NOMO-1 (cell line): ENCODE measurements around the gene EID2.

Source experiments
- DNase-seq, 2 experiments: peaks; one replicate each; lab custom pipeline; 2025; ENCODE audit not compliant: unreplicated experiment in 2 of 2; lab: John Stamatoyannopoulos, UW

Gene EID2

GRCh38 chr19:39539165-39539517, 820 bp downstream of the EID2 start:
- no peak for DNase-seq

GRCh38 chr19:39533791-39534190, 6.2 kb downstream of the EID2 start:
- DNase-seq = no peak

GRCh38 chr19:39533003-39533512, 6.9 kb downstream of the EID2 start:
- no peak for DNase-seq

GRCh38 chr19:39532233-39533002, 7.5 kb downstream of the EID2 start, which contains the start of gene EID2B:
Gene EID2B (minus strand): TSS chr19:39532852. CDS start chr19:39532802, 50 bp downstream.
- DNase-seq = peak; percentile 92 to 93

GRCh38 chr19:39531834-39532232, 8.1 kb downstream of the EID2 start:
- no peak for DNase-seq

GRCh38 chr19:39525205-39525604, 14.8 kb downstream of the EID2 start:
- DNase-seq = no peak

- DNase-seq = no peak
Observed at GRCh38 chr19:39524495-39524894, 15.5 kb downstream of the EID2 start.

GRCh38 chr19:39520541-39521484, 19.1 kb downstream of the EID2 start:
- DNase-seq = no peak

- no peak for DNase-seq
Observed at GRCh38 chr19:39518975-39519374, 21.0 kb downstream of the EID2 start.

- DNase-seq = no peak
Observed at GRCh38 chr19:39518458-39518857, 21.5 kb downstream of the EID2 start.

- DNase-seq = no peak
Observed at GRCh38 chr19:39517432-39517831, 22.5 kb downstream of the EID2 start.

- DNase-seq = no peak
Observed at GRCh38 chr19:39516270-39516669, 23.7 kb downstream of the EID2 start.

- DNase-seq = no peak
Observed at GRCh38 chr19:39515551-39516191, 24.3 kb downstream of the EID2 start.

- no peak for DNase-seq
Observed at GRCh38 chr19:39514840-39515550, 25.0 kb downstream of the EID2 start, which contains the start of gene SELENOV. Gene SELENOV (plus strand): TSS chr19:39515139. CDS start chr19:39515213, 74 bp downstream.

GRCh38 chr19:39512988-39513387, 27.0 kb downstream of the EID2 start:
- DNase-seq = no peak

GRCh38 chr19:39509233-39509632, 30.7 kb downstream of the EID2 start:
- no peak for DNase-seq

GRCh38 chr19:39508629-39509028, 31.3 kb downstream of the EID2 start:
- no peak for DNase-seq

- no peak for DNase-seq
Observed at GRCh38 chr19:39507715-39508364, 32.1 kb downstream of the EID2 start.

- peak in 1 of 2 experiments; percentile 20 for DNase-seq
Observed at GRCh38 chr19:39506944-39507714, 32.8 kb downstream of the EID2 start.
